IMR-90 (cell line): ENCODE measurements around the gene DOK3.

ENCODE experiments used
- CTCF ChIP-seq: conservative IDR thresholded peaks from 2 replicates; pipeline ENCODE4 v1.5.1; 2012; ENCODE audit warnings: mild to moderate bottlenecking, low read depth, low read length, improper control_type of control experiment
- ELK1 ChIP-seq: fragments of 150-350 bp; IDR thresholded peaks from 2 replicates; pipeline ENCODE4 v1.6.1; 2016; ENCODE audit warnings: low read depth, mild to moderate bottlenecking, low read length, moderate library complexity, borderline replicate concordance
- FOS ChIP-seq: fragments of 150-350 bp; IDR thresholded peaks from 2 replicates; pipeline ENCODE4 v1.6.1; 2016; ENCODE audit warnings: low read depth, low read length
- MXI1 ChIP-seq: IDR thresholded peaks from 2 replicates; pipeline ENCODE4 v1.6.1; 2012; ENCODE audit warnings: low read depth, mild to moderate bottlenecking, low read length, moderate library complexity, borderline replicate concordance
- POLR2A ChIP-seq: IDR thresholded peaks from 2 replicates; pipeline ENCODE4 v1.6.1; 2012; ENCODE audit warnings: mild to moderate bottlenecking, low read depth, low read length
- RAD21 ChIP-seq: IDR thresholded peaks from 2 replicates; pipeline ENCODE4 v1.6.1; 2012; ENCODE audit warnings: low read length, improper control_type of control experiment
- RFX5 ChIP-seq: IDR thresholded peaks from 2 replicates; pipeline ENCODE4 v1.8.0; 2012; ENCODE audit warnings: low read depth, mild to moderate bottlenecking, low read length, moderate library complexity
- SMC3 ChIP-seq: fragments of 150-350 bp; IDR thresholded peaks from 2 replicates; pipeline ENCODE4 v1.6.1; 2016; ENCODE audit warnings: low read depth, mild to moderate bottlenecking, antibody characterized with exemption, low read length, moderate library complexity

- no peak for TF ChIP-seq CTCF
- TF ChIP-seq SMC3: no peak
- no peak for TF ChIP-seq RAD21
- TF ChIP-seq POLR2A: peak; percentile 30; the same call in 1 of the 2 replicates
- no peak for TF ChIP-seq RFX5
- TF ChIP-seq FOS: no peak
- no peak for TF ChIP-seq ELK1
- no peak for TF ChIP-seq MXI1
Measured at GRCh38 chr5:177492841-177493240, 16.8 kb downstream of the DOK3 start.
